HEK293 (cell line): ENCODE results near the gene CD200.

ENCODE experiments used
- CTCF ChIA-PET: fragments of 350-600 bp; formaldehyde crosslinking; extraction: SDS; loops from one replicate; lab custom pipeline; 2021; ENCODE audit warnings: antibody characterized with exemption; lab: Yijun Ruan, JAX
- POLR2A ChIA-PET: fragments of 300-600 bp; formaldehyde crosslinking; extraction: SDS; loops from one replicate; lab custom pipeline; 2020; ENCODE audit warnings: antibody characterized with exemption, inconsistent platforms; lab: Yijun Ruan, JAX
- H3K27ac ChIP-seq: fragments of 200-500 bp; sonication (Bioruptor generic); 2 replicates; pipeline ENCODE4 v1.5.1; 2014; ENCODE audit warnings: low read depth, low read length, control low read depth, inconsistent platforms; ENCODE audit errors: extremely low read depth
- H3K36me3 ChIP-seq, 2 experiments: fragments of 200-500 bp in 1 of 2; sonication (Bioruptor generic) in 1 of 2; 1 replicate in 1 of 2; 2 replicates in 1 of 2; pipeline ENCODE4 v1.5.1; 2014 to 2017; ENCODE audit warnings: inconsistent platforms in 2 of 2, low read length in 2 of 2; ENCODE audit not compliant: control insufficient read depth in 2 of 2, insufficient read depth in 1 of 2
- H3K4me1 ChIP-seq: fragments of 200-500 bp; sonication (Bioruptor generic); 2 replicates; pipeline ENCODE4 v1.5.1; 2014; ENCODE audit warnings: mild to moderate bottlenecking, low read length, inconsistent platforms; ENCODE audit not compliant: control insufficient read depth, insufficient read depth
- H3K4me3 ChIP-seq: 2 replicates; pipeline ENCODE4 v1.5.1; 2011; ENCODE audit warnings: low read depth, mild to moderate bottlenecking, control low read depth, low read length, moderate library complexity
- H3K9me3 ChIP-seq: fragments of 200-500 bp; sonication (Bioruptor generic); 2 replicates; pipeline ENCODE4 v1.5.1; 2014; ENCODE audit warnings: low read depth, low read length, inconsistent platforms; ENCODE audit not compliant: control insufficient read depth, insufficient read depth
- SETDB1 ChIP-seq: IDR thresholded peaks from one replicate; pipeline ENCODE4 v1.6.1; 2017; ENCODE audit warnings: mild to moderate bottlenecking, low read length, moderate library complexity, mixed read lengths; ENCODE audit not compliant: insufficient read length
- SP3 ChIP-seq: fragments of 450-650 bp; formaldehyde crosslinking; IDR thresholded peaks from 2 replicates; pipeline ENCODE4 v1.5.1; 2016; ENCODE audit warnings: missing biosample characterization, missing genetic modification characterization
- TRIM28 ChIP-seq: IDR thresholded peaks from 2 replicates; pipeline ENCODE4 v1.6.1; 2011; ENCODE audit warnings: low read length, control low read depth, borderline replicate concordance
- ZNF10 ChIP-seq: fragments of 450-650 bp; formaldehyde crosslinking; IDR thresholded peaks from 2 replicates; pipeline ENCODE4 v1.5.1; 2017; ENCODE audit warnings: missing biosample characterization, missing genetic modification characterization
- ZNF302 ChIP-seq: fragments of 450-650 bp; formaldehyde crosslinking; IDR thresholded peaks from 2 replicates; pipeline ENCODE4 v1.5.1; 2016; ENCODE audit warnings: missing biosample characterization, missing genetic modification characterization, low read depth
- ZNF366 ChIP-seq: fragments of 450-650 bp; formaldehyde crosslinking; conservative IDR thresholded peaks from 2 replicates; pipeline ENCODE4 v1.5.1; 2016; ENCODE audit warnings: missing biosample characterization, missing genetic modification characterization
- ZNF48 ChIP-seq: fragments of 450-650 bp; formaldehyde crosslinking; IDR thresholded peaks from 2 replicates; pipeline ENCODE4 v1.5.1; 2016; ENCODE audit warnings: missing biosample characterization, missing genetic modification characterization
- ZNF548 ChIP-seq: fragments of 450-650 bp; formaldehyde crosslinking; IDR thresholded peaks from 2 replicates; pipeline ENCODE4 v1.5.1; 2016; ENCODE audit warnings: missing biosample characterization, missing genetic modification characterization
- TF ChIP-seq, protein P1 (sequence below): fragments of 450-650 bp; formaldehyde crosslinking; IDR thresholded peaks from 2 replicates; pipeline ENCODE4 v1.5.1; 2016; ENCODE audit warnings: missing biosample characterization, missing genetic modification characterization, borderline replicate concordance
- TF ChIP-seq, protein P2 (sequence below): fragments of 450-650 bp; formaldehyde crosslinking; IDR thresholded peaks from 2 replicates; pipeline ENCODE4 v1.5.0; 2017; ENCODE audit warnings: missing biosample characterization, missing genetic modification characterization, borderline replicate concordance
- TF ChIP-seq, protein P3 (sequence below): fragments of 450-650 bp; formaldehyde crosslinking; IDR thresholded peaks from 2 replicates; pipeline ENCODE4 v1.5.1; 2016; ENCODE audit warnings: missing biosample characterization, missing genetic modification characterization
- TF ChIP-seq, protein P4 (sequence below): fragments of 450-650 bp; IDR thresholded peaks from 2 replicates; pipeline ENCODE4 v1.5.1; 2018; ENCODE audit warnings: missing biosample characterization, missing genetic modification characterization
- TF ChIP-seq, protein P5 (sequence below): fragments of 450-650 bp; formaldehyde crosslinking; IDR thresholded peaks from 2 replicates; pipeline ENCODE4 v1.5.1; 2016; ENCODE audit warnings: missing biosample characterization, missing genetic modification characterization

CD200 gene

DNA sequence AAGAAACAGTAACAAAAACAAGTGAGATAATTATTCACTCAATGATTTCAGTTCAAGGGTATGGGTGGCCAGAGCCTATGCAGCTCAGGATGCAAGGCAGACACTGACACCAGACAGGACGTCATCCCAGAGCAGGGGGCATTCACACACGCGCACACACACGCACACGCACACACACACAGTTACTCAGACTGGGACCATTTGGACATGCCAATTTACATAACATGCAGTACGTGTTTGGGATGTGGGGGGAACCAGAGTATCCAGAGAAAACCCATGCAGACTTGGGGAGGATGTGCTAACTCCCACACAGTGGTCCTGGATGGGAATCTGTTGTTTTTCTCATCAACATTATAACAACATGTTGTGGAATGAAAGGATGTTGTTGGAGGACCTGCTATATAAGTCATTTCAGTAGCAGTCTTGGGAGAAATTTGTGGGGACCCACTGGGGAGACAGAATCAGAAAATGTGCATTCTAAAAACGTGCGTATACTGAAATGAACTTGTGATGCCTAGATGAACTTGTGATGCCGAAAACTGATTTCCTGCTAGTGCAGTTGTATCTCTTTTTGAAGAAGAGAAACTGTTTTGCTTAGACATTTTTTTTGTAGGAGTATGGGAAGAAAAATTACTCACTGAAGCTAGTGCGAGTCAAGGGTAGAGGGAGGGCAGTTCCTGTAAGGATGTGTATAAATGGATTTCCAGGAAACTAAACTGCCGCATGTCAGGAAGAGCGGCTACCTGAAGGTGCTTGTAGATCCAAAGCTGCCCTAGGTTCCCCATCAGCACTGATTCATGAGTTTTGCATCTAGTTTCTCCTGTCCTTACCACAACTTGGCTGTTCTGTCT, 25.2 kb downstream of the CD200 start:
- Histone ChIP-seq H3K9me3 (no peaks in the 10 kb centered on the region), H3K36me3 (no peaks in the 10 kb centered on the region), H3K4me3 (no peak overlapping the region), H3K4me1 (no peaks in the 10 kb centered on the region), H3K27ac (no peak overlapping the region)
- ChIA-PET POLR2A (no interaction called here), CTCF (no interaction called here)
- TF ChIP-seq, protein P1, sequence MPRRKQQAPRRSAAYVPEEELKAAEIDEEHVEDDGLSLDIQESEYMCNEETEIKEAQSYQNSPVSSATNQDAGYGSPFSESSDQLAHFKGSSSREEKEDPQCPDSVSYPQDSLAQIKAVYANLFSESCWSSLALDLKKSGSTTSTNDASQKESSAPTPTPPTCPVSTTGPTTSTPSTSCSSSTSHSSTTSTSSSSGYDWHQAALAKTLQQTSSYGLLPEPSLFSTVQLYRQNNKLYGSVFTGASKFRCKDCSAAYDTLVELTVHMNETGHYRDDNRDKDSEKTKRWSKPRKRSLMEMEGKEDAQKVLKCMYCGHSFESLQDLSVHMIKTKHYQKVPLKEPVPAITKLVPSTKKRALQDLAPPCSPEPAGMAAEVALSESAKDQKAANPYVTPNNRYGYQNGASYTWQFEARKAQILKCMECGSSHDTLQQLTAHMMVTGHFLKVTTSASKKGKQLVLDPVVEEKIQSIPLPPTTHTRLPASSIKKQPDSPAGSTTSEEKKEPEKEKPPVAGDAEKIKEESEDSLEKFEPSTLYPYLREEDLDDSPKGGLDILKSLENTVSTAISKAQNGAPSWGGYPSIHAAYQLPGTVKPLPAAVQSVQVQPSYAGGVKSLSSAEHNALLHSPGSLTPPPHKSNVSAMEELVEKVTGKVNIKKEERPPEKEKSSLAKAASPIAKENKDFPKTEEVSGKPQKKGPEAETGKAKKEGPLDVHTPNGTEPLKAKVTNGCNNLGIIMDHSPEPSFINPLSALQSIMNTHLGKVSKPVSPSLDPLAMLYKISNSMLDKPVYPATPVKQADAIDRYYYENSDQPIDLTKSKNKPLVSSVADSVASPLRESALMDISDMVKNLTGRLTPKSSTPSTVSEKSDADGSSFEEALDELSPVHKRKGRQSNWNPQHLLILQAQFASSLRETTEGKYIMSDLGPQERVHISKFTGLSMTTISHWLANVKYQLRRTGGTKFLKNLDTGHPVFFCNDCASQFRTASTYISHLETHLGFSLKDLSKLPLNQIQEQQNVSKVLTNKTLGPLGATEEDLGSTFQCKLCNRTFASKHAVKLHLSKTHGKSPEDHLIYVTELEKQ = no peak
- TF ChIP-seq, protein P2, sequence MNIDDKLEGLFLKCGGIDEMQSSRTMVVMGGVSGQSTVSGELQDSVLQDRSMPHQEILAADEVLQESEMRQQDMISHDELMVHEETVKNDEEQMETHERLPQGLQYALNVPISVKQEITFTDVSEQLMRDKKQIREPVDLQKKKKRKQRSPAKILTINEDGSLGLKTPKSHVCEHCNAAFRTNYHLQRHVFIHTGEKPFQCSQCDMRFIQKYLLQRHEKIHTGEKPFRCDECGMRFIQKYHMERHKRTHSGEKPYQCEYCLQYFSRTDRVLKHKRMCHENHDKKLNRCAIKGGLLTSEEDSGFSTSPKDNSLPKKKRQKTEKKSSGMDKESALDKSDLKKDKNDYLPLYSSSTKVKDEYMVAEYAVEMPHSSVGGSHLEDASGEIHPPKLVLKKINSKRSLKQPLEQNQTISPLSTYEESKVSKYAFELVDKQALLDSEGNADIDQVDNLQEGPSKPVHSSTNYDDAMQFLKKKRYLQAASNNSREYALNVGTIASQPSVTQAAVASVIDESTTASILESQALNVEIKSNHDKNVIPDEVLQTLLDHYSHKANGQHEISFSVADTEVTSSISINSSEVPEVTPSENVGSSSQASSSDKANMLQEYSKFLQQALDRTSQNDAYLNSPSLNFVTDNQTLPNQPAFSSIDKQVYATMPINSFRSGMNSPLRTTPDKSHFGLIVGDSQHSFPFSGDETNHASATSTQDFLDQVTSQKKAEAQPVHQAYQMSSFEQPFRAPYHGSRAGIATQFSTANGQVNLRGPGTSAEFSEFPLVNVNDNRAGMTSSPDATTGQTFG (tag by site-specific recombination) = no peak
- no peak for TF ChIP-seq TRIM28
- TF ChIP-seq, protein P3, sequence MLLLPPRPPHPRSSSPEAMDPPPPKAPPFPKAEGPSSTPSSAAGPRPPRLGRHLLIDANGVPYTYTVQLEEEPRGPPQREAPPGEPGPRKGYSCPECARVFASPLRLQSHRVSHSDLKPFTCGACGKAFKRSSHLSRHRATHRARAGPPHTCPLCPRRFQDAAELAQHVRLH (tag by site-specific recombination) = no peak
- no peak for TF ChIP-seq SETDB1
- TF ChIP-seq, protein P4, sequence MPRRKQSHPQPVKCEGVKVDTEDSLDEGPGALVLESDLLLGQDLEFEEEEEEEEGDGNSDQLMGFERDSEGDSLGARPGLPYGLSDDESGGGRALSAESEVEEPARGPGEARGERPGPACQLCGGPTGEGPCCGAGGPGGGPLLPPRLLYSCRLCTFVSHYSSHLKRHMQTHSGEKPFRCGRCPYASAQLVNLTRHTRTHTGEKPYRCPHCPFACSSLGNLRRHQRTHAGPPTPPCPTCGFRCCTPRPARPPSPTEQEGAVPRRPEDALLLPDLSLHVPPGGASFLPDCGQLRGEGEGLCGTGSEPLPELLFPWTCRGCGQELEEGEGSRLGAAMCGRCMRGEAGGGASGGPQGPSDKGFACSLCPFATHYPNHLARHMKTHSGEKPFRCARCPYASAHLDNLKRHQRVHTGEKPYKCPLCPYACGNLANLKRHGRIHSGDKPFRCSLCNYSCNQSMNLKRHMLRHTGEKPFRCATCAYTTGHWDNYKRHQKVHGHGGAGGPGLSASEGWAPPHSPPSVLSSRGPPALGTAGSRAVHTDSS (tag by site-specific recombination) = no peak
- TF ChIP-seq ZNF548 = no peak
- no peak for TF ChIP-seq ZNF48 (tag by site-specific recombination)
- TF ChIP-seq ZNF302 = no peak
- TF ChIP-seq ZNF366 = no peak
- TF ChIP-seq ZNF10 = no peak
- no peak for TF ChIP-seq SP3 (tag by site-specific recombination)
- TF ChIP-seq, protein P5, sequence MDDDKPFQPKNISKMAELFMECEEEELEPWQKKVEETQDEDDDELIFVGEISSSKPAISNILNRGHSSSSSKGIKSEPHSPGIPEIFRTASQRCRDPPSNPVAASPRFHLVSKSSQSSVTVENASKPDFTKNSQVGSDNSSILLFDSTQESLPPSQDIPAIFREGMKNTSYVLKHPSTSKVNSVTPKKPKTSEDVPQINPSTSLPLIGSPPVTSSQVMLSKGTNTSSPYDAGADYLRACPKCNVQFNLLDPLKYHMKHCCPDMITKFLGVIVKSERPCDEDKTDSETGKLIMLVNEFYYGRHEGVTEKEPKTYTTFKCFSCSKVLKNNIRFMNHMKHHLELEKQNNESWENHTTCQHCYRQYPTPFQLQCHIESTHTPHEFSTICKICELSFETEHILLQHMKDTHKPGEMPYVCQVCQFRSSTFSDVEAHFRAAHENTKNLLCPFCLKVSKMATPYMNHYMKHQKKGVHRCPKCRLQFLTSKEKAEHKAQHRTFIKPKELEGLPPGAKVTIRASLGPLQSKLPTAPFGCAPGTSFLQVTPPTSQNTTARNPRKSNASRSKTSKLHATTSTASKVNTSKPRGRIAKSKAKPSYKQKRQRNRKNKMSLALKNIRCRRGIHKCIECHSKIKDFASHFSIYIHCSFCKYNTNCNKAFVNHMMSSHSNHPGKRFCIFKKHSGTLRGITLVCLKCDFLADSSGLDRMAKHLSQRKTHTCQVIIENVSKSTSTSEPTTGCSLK (tag by site-specific recombination) = no peak

DNA sequence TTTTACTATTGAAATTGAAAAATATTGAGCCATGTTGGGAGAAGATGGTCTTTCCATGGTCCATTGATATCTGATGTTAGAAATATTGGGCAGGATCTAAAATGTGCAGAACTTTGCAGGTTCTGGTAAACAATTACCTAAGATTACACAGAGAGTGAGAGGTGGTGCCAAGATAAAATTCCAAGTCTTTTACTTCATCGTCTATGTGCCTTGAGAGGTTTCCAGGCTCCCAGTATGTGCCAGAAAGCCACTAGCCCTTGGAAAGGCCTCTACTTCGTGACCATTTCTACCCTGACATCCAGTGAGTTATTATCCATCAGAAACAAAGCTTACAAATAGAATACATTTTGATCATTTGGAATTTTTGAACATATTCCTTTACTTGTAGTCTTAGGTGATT, 27.6 kb downstream of the CD200 start:
- ChIA-PET POLR2A (no interaction called here), CTCF (no interaction called here)
- TF ChIP-seq, protein P5 (tag by site-specific recombination) = no peak
- Histone ChIP-seq H3K4me1 (no peaks in the 10 kb centered on the region), H3K36me3 (no peaks in the 10 kb centered on the region), H3K4me3 (no peak overlapping the region), H3K9me3 (no peaks in the 10 kb centered on the region), H3K27ac (no peak overlapping the region)
